ENCODE data around the gene ZNF317.

ZNF317 gene

DNA sequence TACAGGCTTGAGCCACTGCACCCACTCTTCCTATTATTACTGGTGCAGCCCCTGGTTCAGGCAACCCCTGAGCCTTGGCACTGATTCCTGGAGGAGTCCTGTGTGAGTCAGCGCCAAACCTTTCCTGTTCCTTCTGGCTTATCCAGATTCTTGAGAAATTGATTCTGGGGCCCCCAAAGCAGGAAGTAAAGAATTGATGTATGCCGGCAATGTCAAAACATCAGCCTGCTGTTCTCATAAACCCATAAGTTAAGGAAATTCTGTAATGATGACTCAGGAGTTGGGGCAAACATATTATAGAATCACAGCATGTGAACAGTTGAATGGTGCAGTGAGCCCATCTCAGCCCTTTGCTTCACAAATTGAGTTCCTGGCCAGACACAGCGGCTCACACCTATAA, 12.0 kb upstream of the ZNF317 start:
- no peak overlapping the region for H3K4me3 ChIP-seq (ENCODE audit: low read depth, low read length)
- TF ChIP-seq, protein P1, sequence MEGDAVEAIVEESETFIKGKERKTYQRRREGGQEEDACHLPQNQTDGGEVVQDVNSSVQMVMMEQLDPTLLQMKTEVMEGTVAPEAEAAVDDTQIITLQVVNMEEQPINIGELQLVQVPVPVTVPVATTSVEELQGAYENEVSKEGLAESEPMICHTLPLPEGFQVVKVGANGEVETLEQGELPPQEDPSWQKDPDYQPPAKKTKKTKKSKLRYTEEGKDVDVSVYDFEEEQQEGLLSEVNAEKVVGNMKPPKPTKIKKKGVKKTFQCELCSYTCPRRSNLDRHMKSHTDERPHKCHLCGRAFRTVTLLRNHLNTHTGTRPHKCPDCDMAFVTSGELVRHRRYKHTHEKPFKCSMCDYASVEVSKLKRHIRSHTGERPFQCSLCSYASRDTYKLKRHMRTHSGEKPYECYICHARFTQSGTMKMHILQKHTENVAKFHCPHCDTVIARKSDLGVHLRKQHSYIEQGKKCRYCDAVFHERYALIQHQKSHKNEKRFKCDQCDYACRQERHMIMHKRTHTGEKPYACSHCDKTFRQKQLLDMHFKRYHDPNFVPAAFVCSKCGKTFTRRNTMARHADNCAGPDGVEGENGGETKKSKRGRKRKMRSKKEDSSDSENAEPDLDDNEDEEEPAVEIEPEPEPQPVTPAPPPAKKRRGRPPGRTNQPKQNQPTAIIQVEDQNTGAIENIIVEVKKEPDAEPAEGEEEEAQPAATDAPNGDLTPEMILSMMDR (IDR thresholded peaks at IDR 0.05; ENCODE audit: borderline replicate concordance, insufficient read depth, low read depth, low read length): no peak

DNA sequence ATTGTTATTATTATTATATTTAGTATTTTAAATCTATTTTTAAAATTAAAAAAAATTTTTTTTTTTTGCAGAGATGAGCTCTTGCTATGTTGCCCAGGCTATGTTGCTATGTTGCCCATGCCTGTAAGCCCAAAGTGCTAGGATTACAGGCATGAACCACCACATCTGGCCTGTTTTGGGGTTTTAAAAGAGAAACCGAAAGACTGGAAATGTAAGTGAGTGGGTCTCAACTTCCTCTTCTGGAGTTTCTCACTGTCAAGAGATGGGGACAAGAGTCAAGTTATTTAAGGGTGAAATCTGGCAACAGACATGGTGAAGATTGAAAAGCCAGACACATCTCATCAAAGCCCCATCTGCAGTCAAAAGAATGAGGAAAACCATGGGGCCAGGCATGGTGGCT, 9.2 kb upstream of the ZNF317 start:
- TF ChIP-seq, protein P1 (IDR thresholded peaks at IDR 0.05; ENCODE audit: borderline replicate concordance, insufficient read depth, low read depth, low read length): no peak

DNA sequence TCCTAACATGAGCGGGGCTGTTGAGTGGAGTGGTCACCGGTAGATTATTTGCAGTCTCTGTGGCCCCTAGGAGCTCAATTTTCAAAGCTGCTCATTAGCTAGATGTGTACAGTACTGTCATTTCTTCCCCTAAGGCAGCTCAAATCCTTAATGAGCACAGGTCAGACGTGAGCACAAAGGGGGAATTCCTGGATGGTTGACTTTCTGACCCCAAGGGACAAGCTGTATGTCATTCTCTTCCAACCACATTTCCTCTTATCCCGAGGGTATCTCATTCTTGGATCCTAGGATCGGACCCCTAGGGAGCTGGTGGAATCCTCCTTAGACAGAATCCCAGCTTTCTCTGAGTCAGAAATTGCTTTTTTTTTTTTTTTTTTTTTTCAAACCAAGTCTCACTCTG, 7.8 kb upstream of the ZNF317 start:
- TF ChIP-seq, protein P1 (IDR thresholded peaks at IDR 0.05; ENCODE audit: borderline replicate concordance, insufficient read depth, low read depth, low read length): no peak
- no peak overlapping the region for H3K4me3 ChIP-seq (ENCODE audit: low read depth, low read length)

More for the DNA sequence above, 9.2 kb upstream of the ZNF317 start:
- H3K4me3 ChIP-seq (ENCODE audit: low read depth, low read length): no peak overlapping the region

DNA sequence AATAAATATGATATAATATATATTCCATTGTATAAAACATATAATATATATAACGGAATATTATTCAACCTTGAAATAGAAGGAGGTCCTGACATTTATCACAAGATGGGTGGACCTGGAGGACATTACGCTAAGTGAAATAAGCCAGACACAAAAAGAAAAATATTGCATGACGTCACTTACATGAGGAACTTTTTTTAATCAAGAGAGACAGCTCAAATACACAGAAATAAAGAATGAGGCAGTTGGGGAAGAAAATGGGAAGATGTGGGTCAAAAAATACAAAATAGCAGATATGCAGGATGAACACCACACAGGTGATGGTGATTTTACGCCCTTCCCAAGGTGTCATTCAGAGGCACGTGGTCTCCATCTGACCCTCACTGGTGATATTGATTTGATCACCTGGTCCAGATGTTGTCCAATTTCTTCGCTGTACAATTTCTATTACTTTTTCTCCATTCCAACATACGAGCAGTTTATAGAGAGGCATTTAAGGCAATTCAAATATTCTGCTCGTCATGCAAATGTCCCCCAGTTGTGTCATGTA, 513 bp upstream of the ZNF317 start:
- TF ChIP-seq, protein P1 (IDR thresholded peaks at IDR 0.05; ENCODE audit: borderline replicate concordance, insufficient read depth, low read depth, low read length): no peak
- peak overlapping the region; percentile 79 for H3K4me3 ChIP-seq (ENCODE audit: low read depth, low read length)

DNA sequence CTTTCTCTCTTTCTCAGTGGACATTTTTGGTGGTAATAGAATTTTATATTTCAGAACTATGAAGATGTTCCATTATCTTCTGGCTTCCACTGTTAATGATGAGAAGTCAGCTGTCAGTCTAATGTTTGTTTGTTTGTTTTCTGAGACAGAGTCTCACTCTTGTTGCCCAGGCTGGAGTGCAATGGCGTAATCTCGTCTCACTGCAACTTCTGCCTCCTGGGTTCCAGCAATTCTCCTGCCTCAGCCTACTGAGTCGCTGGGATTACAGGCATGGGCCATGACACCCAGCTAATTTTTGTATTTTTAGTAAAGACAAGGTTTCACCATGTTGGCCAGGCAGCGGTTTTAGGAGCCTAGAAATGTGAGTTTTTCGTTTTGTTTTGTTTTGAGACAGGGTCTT, 4.7 kb downstream of the ZNF317 start:
- H3K4me3 ChIP-seq (ENCODE audit: low read depth, low read length): no peak overlapping the region
- TF ChIP-seq, protein P1 (IDR thresholded peaks at IDR 0.05; ENCODE audit: borderline replicate concordance, insufficient read depth, low read depth, low read length): no peak

DNA sequence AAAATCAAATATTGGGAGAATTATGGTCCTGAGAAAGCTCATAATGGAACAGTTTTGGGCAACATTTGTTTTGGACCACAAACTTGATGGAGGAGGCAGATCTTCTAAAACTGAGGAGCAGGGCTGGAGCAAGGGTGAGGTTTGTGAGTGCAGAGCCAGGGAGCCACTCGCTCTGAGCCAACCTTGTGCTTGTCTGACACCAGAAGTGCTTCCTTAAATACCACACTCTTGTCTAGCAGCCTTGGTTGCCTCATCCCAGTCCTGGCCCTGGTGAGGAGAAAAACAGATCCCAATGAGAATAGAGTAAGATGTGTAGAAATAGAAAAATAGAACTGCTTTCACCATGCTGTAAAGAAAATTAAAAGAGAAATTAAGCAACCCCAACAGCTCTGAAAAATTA, 6.7 kb downstream of the ZNF317 start:
- H3K4me3 ChIP-seq (ENCODE audit: low read depth, low read length): no peak overlapping the region
- TF ChIP-seq, protein P1 (IDR thresholded peaks at IDR 0.05; ENCODE audit: borderline replicate concordance, insufficient read depth, low read depth, low read length): no peak

DNA sequence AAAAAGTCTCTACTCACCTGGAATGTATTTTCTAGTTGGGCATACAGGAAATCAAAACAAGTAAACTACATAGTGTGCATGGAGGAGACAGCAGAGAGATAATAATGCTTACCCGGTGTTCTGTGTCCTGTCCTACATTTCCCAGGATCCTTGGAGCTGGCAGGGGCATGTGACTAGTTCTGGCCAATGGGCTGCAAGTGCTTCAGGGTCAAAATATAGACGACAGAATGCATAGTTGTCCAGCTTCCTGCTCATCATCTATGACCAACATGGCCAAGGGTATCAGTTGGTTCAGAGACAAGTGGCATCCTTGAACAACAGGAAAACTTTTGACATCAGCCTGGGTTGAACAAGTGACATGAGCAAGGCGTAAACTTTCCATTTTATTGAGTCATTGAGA, 8.5 kb downstream of the ZNF317 start:
- TF ChIP-seq, protein P1 (IDR thresholded peaks at IDR 0.05; ENCODE audit: borderline replicate concordance, insufficient read depth, low read depth, low read length): no peak
- no peak overlapping the region for H3K4me3 ChIP-seq (ENCODE audit: low read depth, low read length)

Data from GM12875 (cell line).